Dendritic cell treated with granulocyte-macrophage colony-stimulating factor and Interleukin-4, amounts not matched to agents 40 ng/mL and 50 ng/mL, for 4 days (primary cell): ENCODE data around the gene TRPM3.

ENCODE experiments used
- H3K27ac Mint-ChIP-seq: one replicate; pipeline ENCODE4 v1.8.0; 2022; ENCODE audit warnings: mild to moderate bottlenecking, mixed read lengths
- H3K27me3 Mint-ChIP-seq: one replicate; pipeline ENCODE4 v1.8.0; 2022; ENCODE audit warnings: mild to moderate bottlenecking, mixed read lengths
- H3K36me3 Mint-ChIP-seq: one replicate; pipeline ENCODE4 v1.8.0; 2022; ENCODE audit warnings: low read depth, mixed read lengths
- H3K4me1 Mint-ChIP-seq: one replicate; pipeline ENCODE4 v1.8.0; 2022; ENCODE audit warnings: low read depth, mixed read lengths
- H3K4me3 Mint-ChIP-seq: one replicate; pipeline ENCODE4 v1.8.0; 2022; ENCODE audit warnings: mild to moderate bottlenecking, moderate library complexity, mixed read lengths
- H3K9me3 Mint-ChIP-seq: one replicate; pipeline ENCODE4 v1.8.0; 2022; ENCODE audit warnings: mixed read lengths
- intact Hi-C: fragments of 100-400 bp; cut with micrococcal nuclease; formaldehyde crosslinking; loops from one replicate; pipeline ENCODE4 v1.15.0; 2022

Gene TRPM3

DNA sequence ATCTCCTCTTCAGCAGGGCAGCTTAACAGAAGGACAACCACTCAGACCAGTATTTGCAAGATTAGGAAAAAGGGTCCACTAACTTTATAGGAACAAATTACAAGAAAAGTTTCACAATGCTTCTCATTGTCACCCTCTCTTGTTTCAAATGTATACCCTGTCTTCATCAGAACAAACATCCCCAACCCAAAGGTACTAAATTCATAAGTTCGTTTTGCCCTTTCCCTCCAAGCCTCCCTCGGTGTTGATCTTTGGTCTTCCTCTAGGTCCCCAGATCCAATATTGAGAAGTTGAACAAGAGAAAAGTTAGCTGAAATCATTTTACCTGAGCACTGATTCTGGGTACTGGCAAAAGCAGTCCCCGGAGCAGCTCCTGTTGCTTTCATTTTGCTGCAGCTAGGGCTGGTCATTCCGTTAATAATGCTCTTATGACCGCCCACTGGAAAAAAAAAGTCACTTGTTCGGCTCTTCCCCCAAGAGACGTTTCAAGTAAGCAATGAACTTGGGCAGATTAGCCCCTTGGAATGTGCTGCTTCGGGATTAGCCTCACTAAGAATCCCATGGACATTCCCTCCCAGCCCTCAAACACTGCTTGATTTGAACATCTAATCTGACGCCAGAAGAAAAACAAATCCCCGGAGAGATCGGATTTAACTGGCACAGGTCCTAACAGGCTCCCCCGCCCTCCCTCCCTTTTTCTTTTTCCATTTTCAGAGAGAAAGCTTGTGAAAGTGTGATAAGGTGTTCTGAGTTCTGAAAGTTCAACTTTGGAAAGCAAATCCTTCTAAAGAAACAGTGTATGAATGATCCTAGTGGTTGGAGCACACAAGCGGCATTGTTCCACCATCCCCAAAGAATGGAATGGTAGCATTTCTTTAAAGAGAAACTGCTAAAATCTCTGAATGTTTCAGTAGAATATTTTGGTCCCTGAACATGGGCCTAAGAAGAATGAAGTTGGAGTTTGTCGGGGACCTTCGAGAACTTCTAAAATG is 252.5 kb downstream of the TRPM3 start:
- Mint-ChIP-seq H3K27ac (no peak overlapping the region), H3K4me1 (peaks cover 5% of the 10 kb centered on the region), H3K9me3 (no peaks in the 10 kb centered on the region), H3K27me3 (no peaks in the 10 kb centered on the region), H3K36me3 (no peaks in the 10 kb centered on the region), H3K4me3 (no peak overlapping the region)
- intact Hi-C loops, result loop anchor here (10.0 kb wide), 1 partner anchor 344 kb away; no protein-coding TSS in a partner anchor

DNA sequence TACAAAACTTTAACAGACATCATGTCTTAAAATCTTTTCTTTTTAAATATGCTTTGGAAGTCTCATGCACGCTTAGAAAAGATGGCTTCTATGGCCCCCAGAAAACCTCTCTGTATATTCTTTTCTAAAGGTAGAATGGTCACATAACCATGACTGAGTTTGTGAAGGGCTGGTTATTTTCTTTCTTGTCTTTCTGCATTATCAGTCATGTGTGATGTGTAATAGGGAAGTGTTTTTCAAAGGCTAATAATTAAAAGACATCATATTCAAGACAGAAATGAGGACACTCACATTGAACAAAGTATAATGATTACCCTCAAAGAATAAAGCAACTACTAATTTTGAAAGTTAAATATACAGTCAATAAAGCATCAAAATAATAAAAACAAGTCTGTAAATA is 253.4 kb downstream of the TRPM3 start:
- intact Hi-C loops, result loop anchor here (10.0 kb wide), 1 partner anchor 343 kb away; no protein-coding TSS in a partner anchor

DNA sequence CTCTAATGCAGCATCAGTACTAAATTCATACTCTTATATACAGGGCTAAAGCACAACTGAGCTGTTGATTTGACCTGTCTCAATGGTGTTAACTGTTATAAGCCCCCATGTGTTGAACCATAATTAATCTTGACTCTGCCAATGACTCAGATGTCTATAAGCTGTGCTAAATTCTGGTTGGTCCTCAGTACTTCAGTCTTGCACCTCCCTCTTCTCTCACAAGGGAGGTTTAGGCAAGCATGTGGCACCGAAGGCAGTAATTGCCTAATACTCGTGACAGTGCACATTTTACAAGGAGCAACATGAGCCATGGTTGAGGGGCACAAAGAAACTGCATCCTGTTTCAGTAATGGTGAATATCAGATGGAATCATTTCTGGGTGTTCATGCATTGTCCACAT is 255.9 kb downstream of the TRPM3 start:
- Mint-ChIP-seq H3K27ac (no peak overlapping the region), H3K9me3 (no peaks in the 10 kb centered on the region), H3K4me1 (no peaks in the 10 kb centered on the region), H3K27me3 (no peaks in the 10 kb centered on the region), H3K4me3 (no peak overlapping the region), H3K36me3 (no peaks in the 10 kb centered on the region)
- intact Hi-C loops, result loop anchor here (10.0 kb wide), 1 partner anchor 341 kb away; no protein-coding TSS in a partner anchor

More for the DNA sequence above, 253.4 kb downstream of the TRPM3 start:
- no peak overlapping the region for H3K27ac Mint-ChIP-seq
- H3K36me3 Mint-ChIP-seq, result no peaks in the 10 kb centered on the region
- H3K27me3 Mint-ChIP-seq, result no peaks in the 10 kb centered on the region
- H3K4me1 Mint-ChIP-seq, result no peaks in the 10 kb centered on the region
- no peak overlapping the region for H3K4me3 Mint-ChIP-seq
- H3K9me3 Mint-ChIP-seq, result no peaks in the 10 kb centered on the region

DNA sequence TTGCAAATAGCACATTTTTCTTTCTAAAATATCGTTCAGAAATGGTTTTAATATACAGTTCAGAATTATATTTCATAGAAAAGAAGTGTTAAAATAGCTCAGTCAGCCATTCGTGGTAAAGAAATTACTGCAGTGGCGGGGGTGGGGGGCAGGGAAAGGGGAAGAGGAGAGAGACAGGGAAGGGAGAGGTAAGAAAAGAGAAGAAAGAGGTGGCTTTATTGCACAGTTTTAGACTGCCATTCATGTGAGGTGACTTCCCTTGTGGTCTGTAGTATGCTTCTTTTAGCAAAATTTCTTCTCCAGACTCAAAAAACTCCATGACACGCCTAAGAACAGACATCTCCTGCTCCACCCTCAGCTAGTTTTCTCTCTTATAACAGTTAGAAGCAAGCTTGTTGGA is 259.6 kb downstream of the TRPM3 start:
- H3K36me3 Mint-ChIP-seq, result no peaks in the 10 kb centered on the region
- no peak overlapping the region for H3K27ac Mint-ChIP-seq

DNA sequence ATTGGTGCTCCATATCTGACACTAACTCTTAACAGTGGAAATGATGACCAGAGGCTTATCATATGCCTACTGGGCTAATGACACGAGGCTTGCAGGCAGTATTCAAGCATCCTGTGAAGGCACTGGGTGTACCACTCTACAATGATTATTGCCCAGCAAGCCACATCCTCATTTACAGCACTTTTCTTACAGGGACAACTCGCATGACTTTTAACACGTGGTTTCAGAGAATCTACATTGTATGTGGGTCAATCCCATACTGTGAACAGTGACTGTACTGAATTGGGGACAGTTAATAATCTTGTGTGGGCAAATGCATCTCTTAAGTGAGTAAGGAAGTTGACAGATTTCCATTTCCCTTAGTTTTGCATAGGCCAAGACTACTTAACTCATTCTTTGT is 260.0 kb downstream of the TRPM3 start:
- Mint-ChIP-seq H3K9me3 (no peaks in the 10 kb centered on the region), H3K27me3 (no peaks in the 10 kb centered on the region), H3K27ac (no peak overlapping the region), H3K4me1 (no peaks in the 10 kb centered on the region), H3K4me3 (no peak overlapping the region), H3K36me3 (no peaks in the 10 kb centered on the region)
- intact Hi-C loops, result loop anchor here (10.0 kb wide), 1 partner anchor 337 kb away; no protein-coding TSS in a partner anchor

More for the DNA sequence above, 259.6 kb downstream of the TRPM3 start:
- no peak overlapping the region for H3K4me3 Mint-ChIP-seq
- intact Hi-C loops, result loop anchor here (10.0 kb wide), 1 partner anchor 337 kb away; no protein-coding TSS in a partner anchor
- no peaks in the 10 kb centered on the region for H3K27me3 Mint-ChIP-seq
- no peaks in the 10 kb centered on the region for H3K9me3 Mint-ChIP-seq
- H3K4me1 Mint-ChIP-seq, result no peaks in the 10 kb centered on the region

DNA sequence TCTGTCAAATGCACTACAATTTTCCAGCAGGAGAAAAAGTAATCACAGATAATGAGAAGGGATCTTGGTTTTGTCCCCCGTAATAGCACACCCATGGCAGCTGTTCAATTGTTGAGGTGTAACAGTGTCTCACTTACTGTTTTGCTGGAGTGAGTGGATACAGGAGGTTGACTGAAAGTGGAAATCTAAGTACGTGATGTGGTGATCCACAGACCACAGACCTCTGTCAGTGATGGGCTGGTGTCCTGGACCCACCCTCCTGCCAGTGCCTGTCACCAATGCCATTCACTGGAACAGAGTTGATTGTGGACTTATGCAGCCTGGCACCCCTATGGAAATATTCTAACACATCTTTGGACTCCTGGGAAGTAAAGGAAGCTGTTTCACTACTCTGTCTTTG is 261.7 kb downstream of the TRPM3 start:
- intact Hi-C loops, result loop anchor here (10.0 kb wide), 1 partner anchor 335 kb away; no protein-coding TSS in a partner anchor
- no peak overlapping the region for H3K4me3 Mint-ChIP-seq
- no peaks in the 10 kb centered on the region for H3K36me3 Mint-ChIP-seq
- no peaks in the 10 kb centered on the region for H3K4me1 Mint-ChIP-seq
- H3K27ac Mint-ChIP-seq, result no peak overlapping the region
- H3K27me3 Mint-ChIP-seq, result no peaks in the 10 kb centered on the region
- H3K9me3 Mint-ChIP-seq, result no peaks in the 10 kb centered on the region

DNA sequence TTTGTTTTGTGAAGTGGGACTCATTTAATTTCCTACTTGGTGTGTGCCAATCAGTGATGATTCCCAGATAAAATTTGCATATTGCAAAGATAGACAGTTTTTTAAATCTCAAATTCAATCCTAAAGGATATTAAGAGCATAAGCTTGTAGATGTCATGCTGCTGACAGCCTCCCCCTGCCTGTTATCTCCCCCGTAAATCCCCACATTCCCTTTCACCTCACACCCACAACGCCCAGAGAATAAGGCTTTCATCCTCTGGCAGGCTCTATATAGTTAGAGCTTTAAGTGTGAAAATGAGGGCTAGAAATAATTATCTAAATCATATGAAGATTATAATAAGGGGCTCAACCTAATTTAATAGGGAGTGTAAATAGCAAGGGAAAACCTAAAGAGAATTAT is 265.0 kb downstream of the TRPM3 start:
- intact Hi-C loops, result no loop called here
- Mint-ChIP-seq H3K4me3 (no peak overlapping the region), H3K36me3 (no peaks in the 10 kb centered on the region), H3K27ac (no peak overlapping the region), H3K4me1 (no peaks in the 10 kb centered on the region), H3K27me3 (no peaks in the 10 kb centered on the region), H3K9me3 (no peaks in the 10 kb centered on the region)

DNA sequence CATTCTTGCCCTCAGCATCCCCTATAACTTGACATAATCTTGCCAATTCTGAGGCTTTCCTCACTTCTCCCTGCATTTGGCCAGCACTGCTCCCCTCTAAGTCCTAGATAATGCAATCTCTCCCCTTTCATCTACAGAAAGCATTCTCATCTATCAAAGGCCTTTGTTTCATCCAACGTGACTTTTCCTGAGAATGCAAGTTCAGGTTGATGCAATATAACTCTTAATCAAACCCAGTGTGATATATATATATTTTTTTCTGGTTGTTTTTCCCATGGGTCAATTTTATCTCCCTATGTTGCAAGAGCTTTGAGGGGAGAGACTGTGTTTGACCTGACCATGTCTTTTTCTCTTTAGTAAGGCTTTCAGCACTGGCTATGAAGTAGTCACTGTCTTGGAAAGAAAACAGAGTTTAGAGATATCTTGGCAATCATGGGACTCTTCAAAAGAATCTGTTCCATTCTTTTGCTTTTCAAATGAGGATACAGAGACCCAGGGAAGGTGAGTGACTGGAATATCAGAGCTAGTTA is 268.6 kb downstream of the TRPM3 start:
- H3K36me3 Mint-ChIP-seq, result no peaks in the 10 kb centered on the region

DNA sequence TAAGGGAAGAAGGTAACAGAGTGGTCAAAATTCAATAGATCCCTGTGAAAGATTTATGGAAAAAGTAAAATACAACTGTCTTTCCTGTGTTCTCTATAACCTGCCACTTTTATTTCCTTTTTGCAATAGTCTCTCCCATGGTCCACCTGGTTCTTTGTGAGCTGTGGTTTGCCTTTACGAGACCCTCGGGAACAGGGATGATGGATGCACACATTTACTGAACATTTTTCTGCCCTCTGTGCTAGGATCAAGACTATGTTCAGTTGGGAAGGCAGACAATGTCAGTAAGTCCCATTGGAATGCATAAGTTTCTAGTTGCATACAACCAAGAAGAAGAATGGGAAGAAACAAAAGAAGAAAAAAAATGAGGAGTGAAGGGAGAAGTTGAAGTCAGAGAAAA is 281.2 kb downstream of the TRPM3 start:
- Mint-ChIP-seq H3K27me3 (no peaks in the 10 kb centered on the region), H3K4me1 (no peaks in the 10 kb centered on the region), H3K27ac (no peak overlapping the region), H3K36me3 (no peaks in the 10 kb centered on the region), H3K4me3 (no peak overlapping the region), H3K9me3 (no peaks in the 10 kb centered on the region)
- intact Hi-C loops, result loop anchor here (10.0 kb wide), 1 partner anchor 45 kb away; no protein-coding TSS in a partner anchor

More for the DNA sequence above, 268.6 kb downstream of the TRPM3 start:
- H3K27me3 Mint-ChIP-seq, result no peaks in the 10 kb centered on the region
- H3K4me1 Mint-ChIP-seq, result no peaks in the 10 kb centered on the region
- H3K27ac Mint-ChIP-seq, result no peak overlapping the region
- intact Hi-C loops, result no loop called here
- no peak overlapping the region for H3K4me3 Mint-ChIP-seq
- no peaks in the 10 kb centered on the region for H3K9me3 Mint-ChIP-seq

DNA sequence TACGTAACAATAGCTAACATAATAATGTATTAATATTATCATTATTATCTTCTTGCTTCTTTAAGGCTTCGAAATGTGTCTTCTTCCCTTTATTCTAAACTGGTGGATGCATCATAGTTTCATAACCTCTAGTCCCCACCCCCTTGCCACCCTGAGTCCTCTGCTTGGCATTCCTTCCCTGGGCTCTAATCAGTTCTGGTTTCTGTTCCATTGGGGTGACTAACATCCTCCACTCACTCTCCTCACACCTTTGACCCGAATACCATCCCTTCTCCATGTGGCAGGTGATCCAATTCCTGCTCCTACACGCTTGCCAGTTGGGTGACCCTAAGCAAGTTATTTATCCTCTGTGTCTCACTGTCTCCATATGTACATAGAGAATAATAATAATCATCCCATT is 286.1 kb downstream of the TRPM3 start:
- Mint-ChIP-seq H3K9me3 (no peaks in the 10 kb centered on the region), H3K4me1 (no peaks in the 10 kb centered on the region), H3K27me3 (no peaks in the 10 kb centered on the region), H3K4me3 (no peak overlapping the region), H3K36me3 (no peaks in the 10 kb centered on the region), H3K27ac (no peak overlapping the region)
- intact Hi-C loops, result no loop called here

DNA sequence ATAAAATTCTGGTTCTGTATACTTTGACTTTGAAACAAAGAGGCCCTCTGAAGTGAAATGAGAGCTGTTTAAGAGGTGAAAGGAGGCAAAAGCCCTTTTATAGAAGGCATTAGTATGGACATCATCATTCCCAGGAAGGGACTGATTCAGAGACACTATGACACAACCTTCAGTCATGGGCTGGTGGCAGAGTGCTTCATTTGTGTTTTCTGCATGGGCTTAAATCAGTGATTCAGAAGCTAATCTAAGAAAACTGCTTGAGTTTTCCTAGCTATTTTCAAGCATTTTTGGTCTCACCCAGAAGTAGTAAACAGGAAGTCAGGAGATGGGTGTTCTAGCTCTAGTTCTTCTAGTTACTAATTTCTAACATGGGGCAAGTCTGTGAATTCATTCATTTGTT is 288.9 kb downstream of the TRPM3 start:
- intact Hi-C loops, result no loop called here
- H3K4me1 Mint-ChIP-seq, result no peaks in the 10 kb centered on the region
- H3K4me3 Mint-ChIP-seq, result no peak overlapping the region
- H3K36me3 Mint-ChIP-seq, result no peaks in the 10 kb centered on the region
- H3K27me3 Mint-ChIP-seq, result peaks cover 2% of the 10 kb centered on the region
- H3K27ac Mint-ChIP-seq, result no peak overlapping the region
- no peaks in the 10 kb centered on the region for H3K9me3 Mint-ChIP-seq

DNA sequence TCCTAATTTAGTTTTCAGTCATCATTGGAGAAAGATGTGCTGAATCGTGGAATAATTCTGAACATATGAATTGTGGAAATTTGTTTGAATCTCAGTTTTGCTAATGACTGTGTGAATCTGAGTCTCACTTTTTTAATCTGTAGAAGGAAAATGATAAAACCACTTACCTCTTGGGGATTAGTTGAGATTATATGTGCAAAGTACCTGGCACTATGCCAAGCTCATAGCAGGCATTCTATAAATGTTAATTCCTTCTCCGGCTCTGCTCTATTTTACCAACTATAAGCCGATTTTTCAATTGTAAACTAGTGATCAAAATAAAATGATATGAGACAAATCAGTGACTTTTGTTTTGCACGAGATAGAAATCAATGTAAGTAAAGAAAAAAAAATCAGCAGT is 290.8 kb downstream of the TRPM3 start:
- no peaks in the 10 kb centered on the region for H3K4me1 Mint-ChIP-seq
- H3K4me3 Mint-ChIP-seq, result no peak overlapping the region
- no peak overlapping the region for H3K27ac Mint-ChIP-seq
- intact Hi-C loops, result no loop called here
- no peaks in the 10 kb centered on the region for H3K9me3 Mint-ChIP-seq
- no peaks in the 10 kb centered on the region for H3K36me3 Mint-ChIP-seq
- H3K27me3 Mint-ChIP-seq, result peaks cover 2% of the 10 kb centered on the region

DNA sequence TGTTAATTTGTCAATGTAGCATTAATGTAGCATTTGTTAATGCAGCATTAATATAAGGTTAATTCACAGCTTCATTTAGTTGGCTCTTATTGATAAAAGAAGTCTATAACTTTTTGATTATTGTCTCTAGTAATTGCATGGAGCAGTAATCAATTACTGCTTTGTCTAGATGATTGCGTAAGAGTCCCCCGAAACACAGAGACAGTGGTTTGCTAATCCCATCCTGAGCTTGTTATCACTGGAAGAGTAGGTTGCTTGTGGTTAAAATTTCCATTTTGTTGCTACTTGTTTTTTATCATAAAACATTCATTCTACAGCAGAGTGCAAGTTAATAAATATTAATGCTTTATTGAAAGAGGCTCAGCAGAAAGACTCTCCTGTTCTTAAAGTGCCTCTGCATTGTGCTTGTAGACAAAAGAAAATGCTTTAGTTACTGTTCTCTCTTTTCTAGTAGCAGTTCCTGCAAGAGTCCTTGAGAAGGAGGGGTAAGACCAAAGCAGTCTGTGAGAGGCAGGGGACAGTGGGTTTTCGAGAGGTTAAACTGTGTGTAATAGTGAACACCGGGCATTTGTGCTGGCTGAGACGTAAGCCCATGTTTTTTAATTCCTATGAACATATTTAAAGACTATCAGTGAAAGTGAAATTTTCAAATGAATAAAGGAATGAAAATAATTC is 291.7 kb downstream of the TRPM3 start:
- H3K4me1 Mint-ChIP-seq, result no peaks in the 10 kb centered on the region
- no peaks in the 10 kb centered on the region for H3K36me3 Mint-ChIP-seq
- H3K9me3 Mint-ChIP-seq, result no peaks in the 10 kb centered on the region
- H3K27me3 Mint-ChIP-seq, result peaks cover 2% of the 10 kb centered on the region
- intact Hi-C loops, result no loop called here
- H3K4me3 Mint-ChIP-seq, result no peak overlapping the region
- H3K27ac Mint-ChIP-seq, result no peak overlapping the region

DNA sequence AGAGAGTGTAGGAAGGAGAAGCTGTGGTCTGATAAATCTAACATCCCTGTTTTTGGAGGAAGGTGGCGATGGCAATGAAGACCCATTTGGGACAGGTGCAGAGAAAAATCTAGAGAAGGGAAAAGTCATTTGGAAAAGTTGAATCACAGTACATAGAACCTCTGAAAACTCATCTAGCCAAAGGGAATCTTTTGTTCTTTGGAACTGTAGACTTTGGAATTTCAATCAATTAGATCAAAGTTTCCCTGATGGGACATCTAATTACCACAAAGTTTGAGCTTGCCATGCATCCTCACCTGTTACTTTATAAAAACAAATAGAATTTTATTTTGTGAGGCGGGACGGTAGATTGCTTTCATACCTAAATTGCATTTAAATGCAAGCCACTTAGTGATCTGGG is 294.9 kb downstream of the TRPM3 start:
- H3K27me3 Mint-ChIP-seq, result peaks cover 2% of the 10 kb centered on the region
- no peaks in the 10 kb centered on the region for H3K4me1 Mint-ChIP-seq
- H3K9me3 Mint-ChIP-seq, result no peaks in the 10 kb centered on the region
- no peaks in the 10 kb centered on the region for H3K36me3 Mint-ChIP-seq
- H3K27ac Mint-ChIP-seq, result no peak overlapping the region
- intact Hi-C loops, result no loop called here
- no peak overlapping the region for H3K4me3 Mint-ChIP-seq
